Measurements from ENCODE around the gene AP2B1. TPM values are rescaled to one million over a fixed set of nuclear protein-coding genes. Genes with fewer than 3 reads are reported as not detected.
A peak's percentile ranks its signal among the peaks of the same experiment; 100 is the strongest.

AP2B1 gene
- total and polyA plus RNA-seq, 9 of the 15 experiments (the other 6 are each of a cell fraction or from before 2014, with no cell fraction given) = 60.1 to 287 (median 105) TPM

DNA sequence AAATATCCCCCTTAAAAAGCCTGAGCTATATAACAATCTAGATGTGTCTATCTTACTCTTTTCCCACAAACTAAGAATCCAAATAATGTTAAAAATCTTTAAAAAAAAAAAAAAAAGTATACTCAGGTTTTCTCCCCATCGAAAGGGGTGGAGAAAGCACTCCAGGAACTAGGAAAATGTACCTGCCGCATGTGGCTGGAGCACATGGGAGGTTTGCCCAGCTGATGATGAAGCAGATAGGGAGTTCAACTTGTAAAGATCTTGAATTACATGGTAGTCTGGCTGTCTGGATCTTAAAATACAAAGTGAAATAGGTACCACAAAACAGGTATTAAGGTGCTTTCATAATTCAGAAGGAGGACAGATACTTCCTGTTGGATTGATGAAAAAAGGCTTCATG lies 17.7 kb upstream of the AP2B1 start (continued):
- TF ChIP-seq, protein P1, sequence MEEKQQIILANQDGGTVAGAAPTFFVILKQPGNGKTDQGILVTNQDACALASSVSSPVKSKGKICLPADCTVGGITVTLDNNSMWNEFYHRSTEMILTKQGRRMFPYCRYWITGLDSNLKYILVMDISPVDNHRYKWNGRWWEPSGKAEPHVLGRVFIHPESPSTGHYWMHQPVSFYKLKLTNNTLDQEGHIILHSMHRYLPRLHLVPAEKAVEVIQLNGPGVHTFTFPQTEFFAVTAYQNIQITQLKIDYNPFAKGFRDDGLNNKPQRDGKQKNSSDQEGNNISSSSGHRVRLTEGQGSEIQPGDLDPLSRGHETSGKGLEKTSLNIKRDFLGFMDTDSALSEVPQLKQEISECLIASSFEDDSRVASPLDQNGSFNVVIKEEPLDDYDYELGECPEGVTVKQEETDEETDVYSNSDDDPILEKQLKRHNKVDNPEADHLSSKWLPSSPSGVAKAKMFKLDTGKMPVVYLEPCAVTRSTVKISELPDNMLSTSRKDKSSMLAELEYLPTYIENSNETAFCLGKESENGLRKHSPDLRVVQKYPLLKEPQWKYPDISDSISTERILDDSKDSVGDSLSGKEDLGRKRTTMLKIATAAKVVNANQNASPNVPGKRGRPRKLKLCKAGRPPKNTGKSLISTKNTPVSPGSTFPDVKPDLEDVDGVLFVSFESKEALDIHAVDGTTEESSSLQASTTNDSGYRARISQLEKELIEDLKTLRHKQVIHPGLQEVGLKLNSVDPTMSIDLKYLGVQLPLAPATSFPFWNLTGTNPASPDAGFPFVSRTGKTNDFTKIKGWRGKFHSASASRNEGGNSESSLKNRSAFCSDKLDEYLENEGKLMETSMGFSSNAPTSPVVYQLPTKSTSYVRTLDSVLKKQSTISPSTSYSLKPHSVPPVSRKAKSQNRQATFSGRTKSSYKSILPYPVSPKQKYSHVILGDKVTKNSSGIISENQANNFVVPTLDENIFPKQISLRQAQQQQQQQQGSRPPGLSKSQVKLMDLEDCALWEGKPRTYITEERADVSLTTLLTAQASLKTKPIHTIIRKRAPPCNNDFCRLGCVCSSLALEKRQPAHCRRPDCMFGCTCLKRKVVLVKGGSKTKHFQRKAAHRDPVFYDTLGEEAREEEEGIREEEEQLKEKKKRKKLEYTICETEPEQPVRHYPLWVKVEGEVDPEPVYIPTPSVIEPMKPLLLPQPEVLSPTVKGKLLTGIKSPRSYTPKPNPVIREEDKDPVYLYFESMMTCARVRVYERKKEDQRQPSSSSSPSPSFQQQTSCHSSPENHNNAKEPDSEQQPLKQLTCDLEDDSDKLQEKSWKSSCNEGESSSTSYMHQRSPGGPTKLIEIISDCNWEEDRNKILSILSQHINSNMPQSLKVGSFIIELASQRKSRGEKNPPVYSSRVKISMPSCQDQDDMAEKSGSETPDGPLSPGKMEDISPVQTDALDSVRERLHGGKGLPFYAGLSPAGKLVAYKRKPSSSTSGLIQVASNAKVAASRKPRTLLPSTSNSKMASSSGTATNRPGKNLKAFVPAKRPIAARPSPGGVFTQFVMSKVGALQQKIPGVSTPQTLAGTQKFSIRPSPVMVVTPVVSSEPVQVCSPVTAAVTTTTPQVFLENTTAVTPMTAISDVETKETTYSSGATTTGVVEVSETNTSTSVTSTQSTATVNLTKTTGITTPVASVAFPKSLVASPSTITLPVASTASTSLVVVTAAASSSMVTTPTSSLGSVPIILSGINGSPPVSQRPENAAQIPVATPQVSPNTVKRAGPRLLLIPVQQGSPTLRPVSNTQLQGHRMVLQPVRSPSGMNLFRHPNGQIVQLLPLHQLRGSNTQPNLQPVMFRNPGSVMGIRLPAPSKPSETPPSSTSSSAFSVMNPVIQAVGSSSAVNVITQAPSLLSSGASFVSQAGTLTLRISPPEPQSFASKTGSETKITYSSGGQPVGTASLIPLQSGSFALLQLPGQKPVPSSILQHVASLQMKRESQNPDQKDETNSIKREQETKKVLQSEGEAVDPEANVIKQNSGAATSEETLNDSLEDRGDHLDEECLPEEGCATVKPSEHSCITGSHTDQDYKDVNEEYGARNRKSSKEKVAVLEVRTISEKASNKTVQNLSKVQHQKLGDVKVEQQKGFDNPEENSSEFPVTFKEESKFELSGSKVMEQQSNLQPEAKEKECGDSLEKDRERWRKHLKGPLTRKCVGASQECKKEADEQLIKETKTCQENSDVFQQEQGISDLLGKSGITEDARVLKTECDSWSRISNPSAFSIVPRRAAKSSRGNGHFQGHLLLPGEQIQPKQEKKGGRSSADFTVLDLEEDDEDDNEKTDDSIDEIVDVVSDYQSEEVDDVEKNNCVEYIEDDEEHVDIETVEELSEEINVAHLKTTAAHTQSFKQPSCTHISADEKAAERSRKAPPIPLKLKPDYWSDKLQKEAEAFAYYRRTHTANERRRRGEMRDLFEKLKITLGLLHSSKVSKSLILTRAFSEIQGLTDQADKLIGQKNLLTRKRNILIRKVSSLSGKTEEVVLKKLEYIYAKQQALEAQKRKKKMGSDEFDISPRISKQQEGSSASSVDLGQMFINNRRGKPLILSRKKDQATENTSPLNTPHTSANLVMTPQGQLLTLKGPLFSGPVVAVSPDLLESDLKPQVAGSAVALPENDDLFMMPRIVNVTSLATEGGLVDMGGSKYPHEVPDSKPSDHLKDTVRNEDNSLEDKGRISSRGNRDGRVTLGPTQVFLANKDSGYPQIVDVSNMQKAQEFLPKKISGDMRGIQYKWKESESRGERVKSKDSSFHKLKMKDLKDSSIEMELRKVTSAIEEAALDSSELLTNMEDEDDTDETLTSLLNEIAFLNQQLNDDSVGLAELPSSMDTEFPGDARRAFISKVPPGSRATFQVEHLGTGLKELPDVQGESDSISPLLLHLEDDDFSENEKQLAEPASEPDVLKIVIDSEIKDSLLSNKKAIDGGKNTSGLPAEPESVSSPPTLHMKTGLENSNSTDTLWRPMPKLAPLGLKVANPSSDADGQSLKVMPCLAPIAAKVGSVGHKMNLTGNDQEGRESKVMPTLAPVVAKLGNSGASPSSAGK (IDR thresholded peaks at IDR 0.05) = peak; percentile 45
- TF ChIP-seq, protein P2, sequence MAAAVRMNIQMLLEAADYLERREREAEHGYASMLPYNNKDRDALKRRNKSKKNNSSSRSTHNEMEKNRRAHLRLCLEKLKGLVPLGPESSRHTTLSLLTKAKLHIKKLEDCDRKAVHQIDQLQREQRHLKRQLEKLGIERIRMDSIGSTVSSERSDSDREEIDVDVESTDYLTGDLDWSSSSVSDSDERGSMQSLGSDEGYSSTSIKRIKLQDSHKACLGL (CRISPR knock-in tag; IDR thresholded peaks at IDR 0.05; ENCODE audit: borderline replicate concordance, poor library complexity, severe bottlenecking) = peak; percentile 16
- TF ChIP-seq, protein P3, sequence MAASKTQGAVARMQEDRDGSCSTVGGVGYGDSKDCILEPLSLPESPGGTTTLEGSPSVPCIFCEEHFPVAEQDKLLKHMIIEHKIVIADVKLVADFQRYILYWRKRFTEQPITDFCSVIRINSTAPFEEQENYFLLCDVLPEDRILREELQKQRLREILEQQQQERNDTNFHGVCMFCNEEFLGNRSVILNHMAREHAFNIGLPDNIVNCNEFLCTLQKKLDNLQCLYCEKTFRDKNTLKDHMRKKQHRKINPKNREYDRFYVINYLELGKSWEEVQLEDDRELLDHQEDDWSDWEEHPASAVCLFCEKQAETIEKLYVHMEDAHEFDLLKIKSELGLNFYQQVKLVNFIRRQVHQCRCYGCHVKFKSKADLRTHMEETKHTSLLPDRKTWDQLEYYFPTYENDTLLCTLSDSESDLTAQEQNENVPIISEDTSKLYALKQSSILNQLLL (CRISPR knock-in tag; IDR thresholded peaks at IDR 0.05; ENCODE audit: borderline replicate concordance) = no peak
- TF ChIP-seq TFAM (CRISPR knock-in tag; conservative IDR thresholded peaks at IDR 0.05) = no peak

All from K562 (cell line).